WTC11 (cell line): ENCODE results near the gene ARHGAP44. TPM values are rescaled to one million over a fixed set of nuclear protein-coding genes. Genes with fewer than 3 reads are reported as not detected.

Experiments
- ATAC-seq: fragments of 200-7000 bp; cut with Tn5 transposase; 2 replicates; pipeline ENCODE4 v1.10.0; 2021; ENCODE audit warnings: mild to moderate bottlenecking, moderate library complexity
- CTCF ChIA-PET: fragments of 300-600 bp; sonication (Branson Sonifier 250); formaldehyde crosslinking; loops from one replicate; lab custom pipeline; 2021; ENCODE audit warnings: antibody characterized with exemption; lab: Charles Lee
- POLR2A ChIA-PET: fragments of 350-600 bp; sonication (Branson Sonifier 250); formaldehyde crosslinking; loops from one replicate; lab custom pipeline; 2021; ENCODE audit warnings: antibody characterized with exemption; lab: Charles Lee
- DNase-seq: peaks from one replicate; pipeline ENCODE4 v3.0.0; 2021; ENCODE audit warnings: low spot score
- H3K27ac Mint-ChIP-seq: 2 replicates; pipeline ENCODE4 v1.8.0; 2021; ENCODE audit warnings: mixed read lengths
- H3K27me3 Mint-ChIP-seq: 2 replicates; pipeline ENCODE4 v1.8.0; 2021; ENCODE audit warnings: low read depth, mild to moderate bottlenecking, moderate library complexity, mixed read lengths
- H3K36me3 Mint-ChIP-seq: 2 replicates; pipeline ENCODE4 v1.8.0; 2021; ENCODE audit warnings: mixed read lengths
- H3K4me1 Mint-ChIP-seq: 2 replicates; pipeline ENCODE4 v1.8.0; 2022; ENCODE audit warnings: mixed read lengths
- H3K4me3 Mint-ChIP-seq: 2 replicates; pipeline ENCODE4 v1.8.0; 2021; ENCODE audit warnings: mild to moderate bottlenecking, moderate library complexity, mixed read lengths
- H3K9me3 Mint-ChIP-seq: 2 replicates; pipeline ENCODE4 v1.8.0; 2021; ENCODE audit warnings: mixed read lengths
- CDX4 ChIP-seq: fragments of 250-450 bp; sonication (Bioruptor Pico); IDR thresholded peaks from 2 replicates; pipeline ENCODE4 v1.9.0; 2021; ENCODE audit warnings: moderate library complexity, mild to moderate bottlenecking, inconsistent platforms, borderline replicate concordance
- ETV6 ChIP-seq: sonication (generic); formaldehyde crosslinking; IDR thresholded peaks from 2 replicates; pipeline ENCODE4 v1.8.1; 2022; ENCODE audit warnings: mild to moderate bottlenecking, missing genetic modification reagents
- FOXP1 ChIP-seq: sonication (generic); formaldehyde crosslinking; IDR thresholded peaks from 2 replicates; pipeline ENCODE4 v1.8.0; 2022; ENCODE audit warnings: missing genetic modification reagents, mild to moderate bottlenecking, moderate library complexity, borderline replicate concordance
- FOXP4 ChIP-seq: sonication (generic); formaldehyde crosslinking; IDR thresholded peaks from 2 replicates; pipeline ENCODE4 v1.8.0; 2022; ENCODE audit warnings: mild to moderate bottlenecking, missing genetic modification reagents
- GABPB1 ChIP-seq: sonication (generic); formaldehyde crosslinking; IDR thresholded peaks from 2 replicates; pipeline ENCODE4 v1.8.1; 2023; ENCODE audit warnings: mild to moderate bottlenecking, missing genetic modification reagents
- HMGA2 ChIP-seq: fragments of 250-450 bp; sonication (Bioruptor Pico); IDR thresholded peaks from 2 replicates; pipeline ENCODE4 v1.4.0; 2021; ENCODE audit warnings: mild to moderate bottlenecking, moderate library complexity
- KAT7 ChIP-seq: sonication (generic); formaldehyde crosslinking; IDR thresholded peaks from 2 replicates; pipeline ENCODE4 v1.8.1; 2023; ENCODE audit warnings: missing genetic modification reagents, mild to moderate bottlenecking, borderline replicate concordance
- MLX ChIP-seq: sonication (generic); formaldehyde crosslinking; IDR thresholded peaks from 2 replicates; pipeline ENCODE4 v1.8.1; 2023; ENCODE audit warnings: mild to moderate bottlenecking, missing genetic modification reagents, moderate library complexity
- NFATC4 ChIP-seq: fragments of 250-450 bp; sonication (Bioruptor Pico); IDR thresholded peaks from 2 replicates; pipeline ENCODE4 v1.9.0; 2021; ENCODE audit warnings: mild to moderate bottlenecking
- NR1H2 ChIP-seq: sonication (generic); formaldehyde crosslinking; IDR thresholded peaks from 2 replicates; pipeline ENCODE4 v1.9.0; 2021; ENCODE audit warnings: mild to moderate bottlenecking, moderate library complexity, missing genetic modification reagents
- PRDM15 ChIP-seq: sonication (generic); formaldehyde crosslinking; IDR thresholded peaks from 2 replicates; pipeline ENCODE4 v1.8.0; 2022; ENCODE audit warnings: missing genetic modification reagents
- PREB ChIP-seq: sonication (generic); formaldehyde crosslinking; IDR thresholded peaks from 2 replicates; pipeline ENCODE4 v1.8.1; 2022; ENCODE audit warnings: mild to moderate bottlenecking, missing genetic modification reagents, moderate library complexity, borderline replicate concordance
- SMAD3 ChIP-seq: sonication (generic); formaldehyde crosslinking; IDR thresholded peaks from 2 replicates; pipeline ENCODE4 v1.8.0; 2022; ENCODE audit warnings: missing genetic modification reagents, mild to moderate bottlenecking, borderline replicate concordance
- TEAD1 ChIP-seq: sonication (generic); formaldehyde crosslinking; IDR thresholded peaks from 2 replicates; pipeline ENCODE4 v1.8.0; 2022; ENCODE audit warnings: mild to moderate bottlenecking, missing genetic modification reagents
- TEAD4 ChIP-seq: sonication (generic); formaldehyde crosslinking; IDR thresholded peaks from 2 replicates; pipeline ENCODE4 v1.8.0; 2022; ENCODE audit warnings: mild to moderate bottlenecking, missing genetic modification reagents
- ZBTB43 ChIP-seq: sonication (generic); formaldehyde crosslinking; IDR thresholded peaks from 2 replicates; pipeline ENCODE4 v1.8.1; 2023; ENCODE audit warnings: mild to moderate bottlenecking, missing genetic modification reagents
- ZNF263 ChIP-seq: sonication (generic); formaldehyde crosslinking; IDR thresholded peaks from 2 replicates; pipeline ENCODE4 v1.8.1; 2022; ENCODE audit warnings: low read depth, mild to moderate bottlenecking, moderate library complexity, missing genetic modification reagents
- ZNF671 ChIP-seq: fragments of 250-450 bp; sonication (Bioruptor Pico); IDR thresholded peaks from 2 replicates; pipeline ENCODE4 v1.8.0; 2021; ENCODE audit warnings: mild to moderate bottlenecking
- total RNA-seq: library from RNA; stranded (reverse); gene quantifications from 3 replicates; pipeline ENCODE4 v1.2.3, GENCODE V29; 2021
- TF ChIP-seq, protein P1 (sequence below): fragments of 250-450 bp; sonication (Bioruptor Pico); IDR thresholded peaks from 2 replicates; pipeline ENCODE4 v2.1.2; 2022; ENCODE audit warnings: mild to moderate bottlenecking, moderate library complexity
- TF ChIP-seq, protein P2 (sequence below): sonication (generic); formaldehyde crosslinking; IDR thresholded peaks from 2 replicates; pipeline ENCODE4 v1.8.1; 2023; ENCODE audit warnings: mild to moderate bottlenecking, missing genetic modification reagents, moderate library complexity

ARHGAP44 gene
- total RNA-seq, 1 experiment from 2014 or later: 23.8 TPM

GRCh38 chr17:12964840-12965239 is 175.5 kb downstream of the ARHGAP44 start:
- Mint-ChIP-seq H3K9me3 (no peaks in the 10 kb centered on the region), H3K27me3 (no peaks in the 10 kb centered on the region), H3K27ac (no peak overlapping the region), H3K4me3 (no peak overlapping the region)
- TF ChIP-seq NFATC4 (CRISPR knock-in tag) (no peak), NR1H2 (CRISPR knock-in tag) (no peak), PRDM15 (CRISPR knock-in tag) (no peak), ZNF671 (CRISPR knock-in tag) (no peak), MLX (CRISPR knock-in tag) (no peak), CDX4 (CRISPR knock-in tag) (no peak), TEAD1 (CRISPR knock-in tag) (no peak), HMGA2 (CRISPR knock-in tag) (no peak), GABPB1 (CRISPR knock-in tag) (no peak), ZBTB43 (CRISPR knock-in tag) (no peak), SMAD3 (CRISPR knock-in tag) (no peak)
- TF ChIP-seq, protein P1, sequence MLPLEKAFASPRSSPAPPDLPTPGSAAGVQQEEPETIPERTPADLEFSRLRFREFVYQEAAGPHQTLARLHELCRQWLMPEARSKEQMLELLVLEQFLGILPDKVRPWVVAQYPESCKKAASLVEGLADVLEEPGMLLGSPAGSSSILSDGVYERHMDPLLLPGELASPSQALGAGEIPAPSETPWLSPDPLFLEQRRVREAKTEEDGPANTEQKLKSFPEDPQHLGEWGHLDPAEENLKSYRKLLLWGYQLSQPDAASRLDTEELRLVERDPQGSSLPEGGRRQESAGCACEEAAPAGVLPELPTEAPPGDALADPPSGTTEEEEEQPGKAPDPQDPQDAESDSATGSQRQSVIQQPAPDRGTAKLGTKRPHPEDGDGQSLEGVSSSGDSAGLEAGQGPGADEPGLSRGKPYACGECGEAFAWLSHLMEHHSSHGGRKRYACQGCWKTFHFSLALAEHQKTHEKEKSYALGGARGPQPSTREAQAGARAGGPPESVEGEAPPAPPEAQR: no peak
- TF ChIP-seq, all 79 proteins: peak for 0
- CTCF ChIA-PET: no interaction called here
- peaks cover 13% of the 10 kb centered on the region for H3K36me3 Mint-ChIP-seq
- peaks cover 11% of the 10 kb centered on the region for H3K4me1 Mint-ChIP-seq
- POLR2A ChIA-PET: no interaction called here
- DNase-seq: no peak
- no peak for ATAC-seq

- ATAC-seq (no peak), DNase-seq (no peak)
- Mint-ChIP-seq H3K4me3 (no peak overlapping the region), H3K4me1 (peaks cover 11% of the 10 kb centered on the region), H3K9me3 (no peaks in the 10 kb centered on the region), H3K27ac (no peak overlapping the region), H3K27me3 (no peaks in the 10 kb centered on the region), H3K36me3 (peaks cover 10% of the 10 kb centered on the region)
- CTCF ChIA-PET: no interaction called here
- POLR2A ChIA-PET: no interaction called here
- TF ChIP-seq FOXP1 (CRISPR knock-in tag) (no peak), PREB (no peak), FOXP4 (CRISPR knock-in tag) (no peak), TEAD4 (CRISPR knock-in tag) (no peak), KAT7 (CRISPR knock-in tag) (no peak), ZNF263 (CRISPR knock-in tag) (no peak), HMGA2 (CRISPR knock-in tag) (no peak), ETV6 (CRISPR knock-in tag) (no peak), PRDM15 (CRISPR knock-in tag) (no peak)
- TF ChIP-seq, protein P2, sequence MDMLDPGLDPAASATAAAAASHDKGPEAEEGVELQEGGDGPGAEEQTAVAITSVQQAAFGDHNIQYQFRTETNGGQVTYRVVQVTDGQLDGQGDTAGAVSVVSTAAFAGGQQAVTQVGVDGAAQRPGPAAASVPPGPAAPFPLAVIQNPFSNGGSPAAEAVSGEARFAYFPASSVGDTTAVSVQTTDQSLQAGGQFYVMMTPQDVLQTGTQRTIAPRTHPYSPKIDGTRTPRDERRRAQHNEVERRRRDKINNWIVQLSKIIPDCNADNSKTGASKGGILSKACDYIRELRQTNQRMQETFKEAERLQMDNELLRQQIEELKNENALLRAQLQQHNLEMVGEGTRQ (CRISPR knock-in tag): no peak
These were observed 176.7 kb downstream of the ARHGAP44 start for GRCh38 chr17:12965988-12966387.
